PFSK-1 (cell line): ENCODE data around the gene GSG1.

Experiments
- FOXP2 ChIP-seq: optimal IDR thresholded peaks from 2 replicates; pipeline ENCODE3; 2011; ENCODE audit warnings: borderline replicate concordance, control low read depth, inconsistent platforms; ENCODE audit not compliant: insufficient read depth; ENCODE audit errors: extremely low read length, extremely low read depth
- POLR2AphosphoS5 ChIP-seq: IDR thresholded peaks from 2 replicates; pipeline ENCODE4 v1.6.1; 2012; ENCODE audit warnings: low read depth, mild to moderate bottlenecking, control low read depth, low read length, moderate library complexity
- SIN3A ChIP-seq: IDR thresholded peaks from 2 replicates; pipeline ENCODE4 v1.6.1; 2012; ENCODE audit warnings: mild to moderate bottlenecking, low read length, moderate library complexity, borderline replicate concordance; ENCODE audit not compliant: insufficient read depth
- TAF1 ChIP-seq: IDR thresholded peaks from 2 replicates; pipeline ENCODE4 v1.6.1; 2012; ENCODE audit warnings: low read length, control low read depth, borderline replicate concordance; ENCODE audit not compliant: insufficient read depth
- TF ChIP-seq, protein P1 (sequence below), 2 experiments: IDR thresholded peaks; 2 replicates each; pipeline versions ENCODE4 v1.6.1 to v1.8.0; 2011 to 2012; ENCODE audit warnings: low read depth in 2 of 2, low read length in 2 of 2, control low read depth in 1 of 2, inconsistent platforms in 1 of 2, mild to moderate bottlenecking in 1 of 2, moderate library complexity in 1 of 2; ENCODE audit not compliant: insufficient read depth in 1 of 2

DNA sequence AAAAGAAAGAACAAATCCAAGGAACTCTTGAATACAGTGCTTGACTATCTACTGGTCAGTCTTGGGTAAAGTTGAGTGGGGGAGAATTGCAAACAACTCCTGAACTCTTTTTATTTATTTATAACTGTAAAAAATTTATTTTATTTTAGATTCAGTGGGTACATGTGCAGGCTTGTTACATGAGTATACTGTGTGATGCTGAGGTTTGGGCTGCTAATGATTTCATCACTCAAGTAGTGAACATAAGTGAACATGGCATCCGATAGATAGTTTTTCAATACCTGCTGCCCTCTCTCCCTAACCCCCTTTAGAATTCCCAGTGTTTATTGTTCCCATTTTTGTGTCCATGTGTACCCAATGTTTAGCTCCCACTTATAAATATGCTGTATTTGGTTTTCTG, 3.2 kb upstream of the GSG1 start:
- TF ChIP-seq TAF1 (no peak), POLR2AphosphoS5 (no peak), FOXP2 (no peak), SIN3A (no peak)
- TF ChIP-seq, protein P1, sequence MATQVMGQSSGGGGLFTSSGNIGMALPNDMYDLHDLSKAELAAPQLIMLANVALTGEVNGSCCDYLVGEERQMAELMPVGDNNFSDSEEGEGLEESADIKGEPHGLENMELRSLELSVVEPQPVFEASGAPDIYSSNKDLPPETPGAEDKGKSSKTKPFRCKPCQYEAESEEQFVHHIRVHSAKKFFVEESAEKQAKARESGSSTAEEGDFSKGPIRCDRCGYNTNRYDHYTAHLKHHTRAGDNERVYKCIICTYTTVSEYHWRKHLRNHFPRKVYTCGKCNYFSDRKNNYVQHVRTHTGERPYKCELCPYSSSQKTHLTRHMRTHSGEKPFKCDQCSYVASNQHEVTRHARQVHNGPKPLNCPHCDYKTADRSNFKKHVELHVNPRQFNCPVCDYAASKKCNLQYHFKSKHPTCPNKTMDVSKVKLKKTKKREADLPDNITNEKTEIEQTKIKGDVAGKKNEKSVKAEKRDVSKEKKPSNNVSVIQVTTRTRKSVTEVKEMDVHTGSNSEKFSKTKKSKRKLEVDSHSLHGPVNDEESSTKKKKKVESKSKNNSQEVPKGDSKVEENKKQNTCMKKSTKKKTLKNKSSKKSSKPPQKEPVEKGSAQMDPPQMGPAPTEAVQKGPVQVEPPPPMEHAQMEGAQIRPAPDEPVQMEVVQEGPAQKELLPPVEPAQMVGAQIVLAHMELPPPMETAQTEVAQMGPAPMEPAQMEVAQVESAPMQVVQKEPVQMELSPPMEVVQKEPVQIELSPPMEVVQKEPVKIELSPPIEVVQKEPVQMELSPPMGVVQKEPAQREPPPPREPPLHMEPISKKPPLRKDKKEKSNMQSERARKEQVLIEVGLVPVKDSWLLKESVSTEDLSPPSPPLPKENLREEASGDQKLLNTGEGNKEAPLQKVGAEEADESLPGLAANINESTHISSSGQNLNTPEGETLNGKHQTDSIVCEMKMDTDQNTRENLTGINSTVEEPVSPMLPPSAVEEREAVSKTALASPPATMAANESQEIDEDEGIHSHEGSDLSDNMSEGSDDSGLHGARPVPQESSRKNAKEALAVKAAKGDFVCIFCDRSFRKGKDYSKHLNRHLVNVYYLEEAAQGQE (IDR thresholded peaks at IDR 0.05; ENCODE audit: insufficient read depth in 1 of 2, low read depth in 2 of 2, low read length in 2 of 2), result no peak
